HG03565 (cell line): ENCODE measurements around the gene CNTNAP2.
A peak's percentile ranks its signal among the peaks of the same experiment; 100 is the strongest.
"Not testable (repeated sequence)": the region's sequence is repeated elsewhere in the genome, so short reads cannot be mapped to it uniquely, and the experiment has no call there.

Experiments used
- ATAC-seq: cut with Tn5 transposase; IDR thresholded peaks from one replicate; pipeline ENCODE4 v1.9.1; 2021; ENCODE audit warnings: mild to moderate bottlenecking, moderate library complexity; ENCODE audit not compliant: unreplicated experiment

The CNTNAP2 gene

GRCh38 chr7:148304456-148304855 is 2187.9 kb downstream of the CNTNAP2 start:
- ATAC-seq: peak; percentile 77

DNA sequence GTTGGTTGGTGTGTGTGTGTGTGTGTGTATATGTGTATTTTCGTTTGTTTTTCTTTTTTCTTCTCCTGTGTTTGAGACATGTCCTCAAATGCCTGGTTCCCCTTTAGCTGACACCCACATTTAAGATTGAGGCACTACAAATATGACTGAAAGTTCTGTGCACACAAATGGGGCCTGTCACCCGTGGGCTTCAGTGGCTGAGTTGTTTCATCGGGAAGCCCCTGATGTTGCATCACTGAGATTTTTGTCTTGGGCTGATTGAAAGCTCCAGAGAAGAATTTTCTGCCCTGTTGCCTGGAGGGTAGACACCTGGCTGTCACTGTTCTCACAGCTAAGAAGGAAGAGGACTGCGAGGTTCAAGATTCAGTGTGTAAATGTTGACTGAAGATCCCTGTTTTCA is 2190.2 kb downstream of the CNTNAP2 start:
- no peak for ATAC-seq

GRCh38 chr7:148318102-148318811 is 2201.7 kb downstream of the CNTNAP2 start:
- ATAC-seq: no peak

- no peak for ATAC-seq
Observed at GRCh38 chr7:148318838-148319237, 2202.2 kb downstream of the CNTNAP2 start.

- ATAC-seq: no peak
Observed at GRCh38 chr7:148319316-148319808, 2202.8 kb downstream of the CNTNAP2 start.

GRCh38 chr7:148325208-148325607 is 2208.6 kb downstream of the CNTNAP2 start:
- no peak for ATAC-seq

GRCh38 chr7:148327379-148327778 is 2210.8 kb downstream of the CNTNAP2 start:
- no peak for ATAC-seq

DNA sequence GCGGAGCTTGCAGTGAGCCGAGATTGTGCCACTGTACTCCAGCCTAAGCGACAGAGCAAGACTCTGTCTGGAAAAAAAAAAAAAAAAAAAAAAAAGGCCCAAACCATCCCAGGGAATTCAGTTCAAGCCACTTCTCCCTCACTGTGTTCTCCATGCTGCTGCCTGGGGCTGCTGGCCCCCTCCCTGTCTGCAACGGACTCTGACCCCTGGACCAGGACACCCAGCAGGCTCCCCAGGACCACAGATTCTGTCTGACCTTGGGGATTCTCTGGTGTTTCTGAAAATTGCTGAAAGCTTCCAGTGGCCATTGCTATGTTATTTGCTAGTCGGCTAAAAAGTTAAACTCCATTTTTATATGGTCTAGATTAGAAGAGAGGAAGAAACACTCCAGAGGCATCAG is 2212.3 kb downstream of the CNTNAP2 start:
- no peak for ATAC-seq

- ATAC-seq: no peak
Observed at GRCh38 chr7:148330124-148330818, 2213.7 kb downstream of the CNTNAP2 start.

GRCh38 chr7:148330822-148331221 is 2214.2 kb downstream of the CNTNAP2 start:
- ATAC-seq: no peak

DNA sequence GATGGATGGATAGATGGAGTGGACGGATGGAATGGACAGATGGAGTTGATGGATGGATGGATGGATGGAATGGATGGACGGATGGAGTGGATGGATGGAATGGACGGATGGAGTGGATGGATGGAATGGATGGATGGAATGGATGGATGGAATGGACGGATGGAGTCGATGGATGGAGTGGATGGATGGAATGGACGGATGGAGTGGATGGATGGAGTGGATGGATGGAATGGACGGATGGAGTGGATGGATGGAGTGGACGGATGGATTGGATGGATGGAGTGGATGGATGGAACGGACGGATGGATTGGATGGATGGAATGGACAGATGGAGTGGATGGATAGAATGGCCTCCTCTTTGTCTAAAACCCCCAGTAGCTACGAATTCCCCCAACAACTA is 2214.9 kb downstream of the CNTNAP2 start:
- not testable (repeated sequence) for ATAC-seq

DNA sequence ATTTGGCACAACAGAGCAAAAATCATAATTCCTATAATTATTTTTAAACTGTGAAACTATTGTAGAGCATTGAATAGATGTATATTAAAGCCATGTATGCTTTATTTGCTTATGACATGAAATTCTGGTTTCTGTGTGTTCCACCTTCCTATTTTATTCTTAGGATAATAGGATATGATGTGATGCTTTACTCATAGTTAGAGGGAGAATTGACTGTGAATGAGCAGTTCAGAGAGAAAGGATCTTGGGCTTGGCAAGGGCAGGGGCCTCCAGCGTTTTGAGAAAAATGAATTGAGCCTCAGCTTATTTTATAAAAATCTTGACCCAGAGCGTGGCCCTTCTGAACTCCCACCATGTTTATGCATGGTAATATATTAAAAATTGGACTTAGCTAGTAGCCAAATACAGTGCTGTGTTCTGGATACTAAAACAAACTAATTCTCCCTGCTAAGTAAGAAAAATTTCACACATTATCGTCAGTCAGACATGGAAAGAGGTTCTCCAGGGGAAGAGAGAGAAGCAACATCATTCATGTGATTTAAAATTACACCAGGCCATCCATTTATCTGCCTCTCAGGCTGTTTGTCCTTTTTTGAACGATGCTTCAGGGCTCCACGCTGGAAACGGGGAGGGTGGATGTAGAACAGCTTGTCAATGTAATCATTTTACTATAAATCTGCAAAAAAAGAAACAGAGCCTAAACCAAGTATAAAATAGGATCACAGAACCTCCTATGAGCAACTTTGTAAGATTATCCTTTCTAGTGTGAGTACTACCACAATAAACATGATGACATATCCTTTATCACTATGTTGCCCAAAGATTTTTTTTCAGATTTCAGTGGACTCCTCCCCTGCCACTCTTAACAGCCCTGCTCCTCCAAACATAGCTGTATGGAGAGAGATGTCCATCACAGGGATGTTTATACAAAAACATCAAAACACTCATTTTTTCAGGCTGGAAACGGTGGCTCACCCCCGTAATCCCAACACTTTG is 2215.9 kb downstream of the CNTNAP2 start:
- no peak for ATAC-seq

- no peak for ATAC-seq
Observed at GRCh38 chr7:148334441-148334956, 2217.9 kb downstream of the CNTNAP2 start.

GRCh38 chr7:148334959-148335577 is 2218.5 kb downstream of the CNTNAP2 start:
- ATAC-seq: no peak

DNA sequence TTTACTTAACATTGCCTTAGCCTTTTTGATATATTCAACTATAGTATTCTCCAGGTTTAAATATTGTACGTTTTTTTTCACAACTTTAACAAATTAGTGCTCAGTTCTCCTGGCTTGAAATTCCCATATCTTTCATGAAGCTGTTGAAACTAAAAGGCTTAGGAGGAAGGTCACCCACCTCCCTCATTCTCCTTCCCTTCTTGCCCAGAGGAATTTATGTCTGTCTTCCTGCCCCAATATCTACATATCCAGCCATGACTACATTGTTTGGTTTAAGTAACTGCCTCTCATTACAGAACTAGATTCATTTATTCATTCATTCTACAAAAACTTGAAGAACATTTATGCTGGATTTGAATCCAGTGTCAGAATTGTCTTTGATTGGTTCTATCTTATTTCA is 2219.2 kb downstream of the CNTNAP2 start:
- no peak for ATAC-seq

DNA sequence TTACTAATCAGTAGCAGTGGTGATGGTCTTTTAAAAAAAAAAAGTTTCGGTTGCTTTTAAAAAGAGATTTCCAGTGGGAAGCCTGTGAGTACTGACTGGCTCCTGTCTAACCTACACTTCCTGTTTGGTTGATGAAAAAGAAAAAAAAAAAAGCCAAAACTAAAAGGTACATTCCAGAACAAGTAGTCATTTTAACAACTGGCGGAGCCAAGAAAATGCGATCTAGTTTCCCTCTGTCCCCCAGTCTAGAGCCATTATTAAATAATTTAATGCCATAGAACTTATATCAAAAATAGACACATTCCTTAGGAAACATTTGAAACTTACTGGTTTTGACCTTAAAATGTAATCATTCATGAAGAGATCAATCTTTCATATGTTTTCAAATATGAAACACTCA is 2219.8 kb downstream of the CNTNAP2 start:
- no peak for ATAC-seq

GRCh38 chr7:148337246-148337965 is 2220.8 kb downstream of the CNTNAP2 start:
- no peak for ATAC-seq

DNA sequence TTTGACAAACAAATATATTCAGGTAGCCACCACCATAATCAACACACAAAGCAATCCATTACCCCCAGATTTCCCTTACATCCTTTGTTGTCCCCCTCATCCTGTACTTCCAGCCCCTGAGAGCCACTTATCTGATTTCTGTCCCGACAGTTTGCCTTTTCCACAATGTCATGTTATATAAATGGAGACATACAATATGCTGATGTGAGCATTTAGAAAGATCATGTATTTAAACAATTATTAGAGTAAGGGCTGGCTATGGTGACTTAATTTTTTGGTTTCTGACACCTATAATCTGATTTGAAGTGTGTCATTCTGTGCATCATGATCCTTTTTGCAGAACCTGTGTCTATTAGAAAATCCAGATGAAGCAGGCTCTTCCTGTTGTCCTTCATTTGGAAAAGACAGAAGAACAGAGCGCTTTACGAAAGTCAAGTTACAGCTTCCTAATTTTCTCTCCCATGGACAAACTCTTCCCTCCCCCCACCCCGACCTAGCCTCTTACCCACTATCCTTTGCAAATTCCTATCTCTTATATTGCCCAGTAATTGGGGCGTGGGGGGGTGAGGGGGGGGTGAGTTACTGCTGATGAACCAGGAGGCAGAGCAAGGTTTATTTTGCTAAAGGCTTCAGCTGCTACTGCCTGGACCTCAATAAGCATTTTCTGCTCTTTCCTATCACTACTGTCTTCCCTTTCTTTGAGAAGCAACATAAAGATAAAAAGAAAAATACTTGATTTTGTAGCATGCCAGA is 2221.6 kb downstream of the CNTNAP2 start:
- no peak for ATAC-seq
